ENCODE results near the gene NCAPG2. TPM values are rescaled to one million over a fixed set of nuclear protein-coding genes. Genes with fewer than 3 reads are reported as not detected.
"Not testable (repeated sequence)": the region's sequence is repeated elsewhere in the genome, so short reads cannot be mapped to it uniquely, and the experiment has no call there.

The NCAPG2 gene
- total and polyA plus RNA-seq, 2 of the 13 experiments (the other 11 are each of a cell fraction or from before 2014, with no cell fraction given): 15.1 to 30.7 TPM

GRCh38 chr7:158666966-158667678 lies 37.5 kb downstream of the NCAPG2 start:
- BruUV-seq (replicated peaks); FAIRE-seq; H2AFZ ChIP-seq (ENCODE audit: low read length); H3K4me3 ChIP-seq (replicated peaks in 1 of 3; ENCODE audit: insufficient read depth in 1 of 3, low read depth in 2 of 3, low read length in 3 of 3); H3K9me3 ChIP-seq (ENCODE audit: low read length); H3K4me1 ChIP-seq (ENCODE audit: insufficient read depth, low read length); DNase-seq (ENCODE audit: low spot score); CTCF ChIA-PET (ENCODE audit: low intra/inter-chr PET ratio, low total read pairs); H3K9ac ChIP-seq (ENCODE audit: insufficient read depth, low read depth, low read length); POLR2A ChIA-PET; H3K4me2 ChIP-seq (ENCODE audit: low read depth, low read length); H3K79me2 ChIP-seq (ENCODE audit: insufficient read depth, low read length); intact Hi-C loops (cut with micrococcal nuclease; ENCODE audit: unreplicated experiment); H3K27me3 ChIP-seq (ENCODE audit: control insufficient read depth in 1 of 2, insufficient read depth in 2 of 2, low read length in 2 of 2); ATAC-seq; H4K20me1 ChIP-seq (ENCODE audit: insufficient read depth, low read length); in situ Hi-C loops (cut with HindIII; ENCODE audit: extremely low pct_ligation_motif_present, low pct_unique_long_range_greater_than_20kb); H3K27ac ChIP-seq (ENCODE audit: extremely low read length, insufficient read depth, low read length): not testable (repeated sequence)
- WGBS (ENCODE audit: low lambda C conversion rate): 97% methylated on average over 21 of the region's 24 CpGs
- H3K36me3 ChIP-seq (replicated peaks in 1 of 2; ENCODE audit: control insufficient read depth in 1 of 2, insufficient read depth in 2 of 2, low read length in 2 of 2): peaks cover 22 to 57% of the 10 kb centered on the region in 2 experiments

- POLR2A ChIA-PET: no interaction called here
- in situ Hi-C loops (cut with HindIII; ENCODE audit: extremely low pct_ligation_motif_present, low pct_unique_long_range_greater_than_20kb): no loop called here
These were observed 38.2 kb downstream of the NCAPG2 start for GRCh38 chr7:158666401-158666800.

More at GRCh38 chr7:158666401-158666800, 38.2 kb downstream of the NCAPG2 start:
- no peak overlapping the region for H3K9ac ChIP-seq (ENCODE audit: insufficient read depth, low read depth, low read length)
- H4K20me1 ChIP-seq (ENCODE audit: insufficient read depth, low read length): no peaks in the 10 kb centered on the region
- no peaks in the 10 kb centered on the region for H3K4me1 ChIP-seq (ENCODE audit: insufficient read depth, low read length)
- no peak for FAIRE-seq
- no peak overlapping the region for H2AFZ ChIP-seq (ENCODE audit: low read length)
- no peak for DNase-seq (ENCODE audit: low spot score)
- intact Hi-C loops (cut with micrococcal nuclease; ENCODE audit: unreplicated experiment): no loop called here
- H3K4me3 ChIP-seq (replicated peaks in 1 of 3; ENCODE audit: insufficient read depth in 1 of 3, low read depth in 2 of 3, low read length in 3 of 3): no peak overlapping the region
- ATAC-seq: no peak
- H3K27ac ChIP-seq (ENCODE audit: extremely low read length, insufficient read depth, low read length): no peak overlapping the region
- H3K9me3 ChIP-seq (ENCODE audit: low read length): no peaks in the 10 kb centered on the region
- CTCF ChIA-PET (ENCODE audit: low intra/inter-chr PET ratio, low total read pairs): no interaction called here
- BruUV-seq (replicated peaks): no TSS peak
- TF ChIP-seq ZNF274 (CRISPR knock-in tag; IDR thresholded peaks at IDR 0.05): no peak
- TF ChIP-seq ZNF251 (CRISPR knock-in tag; IDR thresholded peaks at IDR 0.05): no peak
- no peak for TF ChIP-seq SCMH1 (CRISPR knock-in tag; IDR thresholded peaks at IDR 0.05; ENCODE audit: borderline replicate concordance)
- no peak for TF ChIP-seq ZNF414 (CRISPR knock-in tag; IDR thresholded peaks at IDR 0.05)
- no peak for TF ChIP-seq ZNF879 (CRISPR knock-in tag; IDR thresholded peaks at IDR 0.05)
- TF ChIP-seq POLR2AphosphoS5 (IDR thresholded peaks at IDR 0.05; ENCODE audit: low read depth, low read length): no peak
- TF ChIP-seq KDM1A (CRISPR knock-in tag; IDR thresholded peaks at IDR 0.05): no peak
- no peak for TF ChIP-seq ZNF740 (CRISPR knock-in tag; IDR thresholded peaks at IDR 0.05)
- no peak for TF ChIP-seq ZNF354B (CRISPR knock-in tag; IDR thresholded peaks at IDR 0.05)
- peaks cover 20 to 57% of the 10 kb centered on the region in 2 experiments for H3K36me3 ChIP-seq (replicated peaks in 1 of 2; ENCODE audit: control insufficient read depth in 1 of 2, insufficient read depth in 2 of 2, low read length in 2 of 2)
- H3K4me2 ChIP-seq (ENCODE audit: low read depth, low read length): no peak overlapping the region
- H3K27me3 ChIP-seq (ENCODE audit: control insufficient read depth in 1 of 2, insufficient read depth in 2 of 2, low read length in 2 of 2): no peaks in the 10 kb centered on the region
- WGBS (ENCODE audit: low lambda C conversion rate): over 99% methylated on average over 5 of the region's 5 CpGs
- H3K79me2 ChIP-seq (ENCODE audit: insufficient read depth, low read length): no peaks in the 10 kb centered on the region

All from HepG2 (cell line).